NCI-H146 treated with DMSO at 0.1 percent for 48 hours (cell line): Measurements from ENCODE around the gene NEAT1.
"Not testable (repeated sequence)": the region's sequence is repeated elsewhere in the genome, so short reads cannot be mapped to it uniquely, and the experiment has no call there.

Source experiments
- DNase-seq: peaks from one replicate; lab custom pipeline; 2025; ENCODE audit not compliant: unreplicated experiment; lab: John Stamatoyannopoulos, UW

The NEAT1 gene

DNA sequence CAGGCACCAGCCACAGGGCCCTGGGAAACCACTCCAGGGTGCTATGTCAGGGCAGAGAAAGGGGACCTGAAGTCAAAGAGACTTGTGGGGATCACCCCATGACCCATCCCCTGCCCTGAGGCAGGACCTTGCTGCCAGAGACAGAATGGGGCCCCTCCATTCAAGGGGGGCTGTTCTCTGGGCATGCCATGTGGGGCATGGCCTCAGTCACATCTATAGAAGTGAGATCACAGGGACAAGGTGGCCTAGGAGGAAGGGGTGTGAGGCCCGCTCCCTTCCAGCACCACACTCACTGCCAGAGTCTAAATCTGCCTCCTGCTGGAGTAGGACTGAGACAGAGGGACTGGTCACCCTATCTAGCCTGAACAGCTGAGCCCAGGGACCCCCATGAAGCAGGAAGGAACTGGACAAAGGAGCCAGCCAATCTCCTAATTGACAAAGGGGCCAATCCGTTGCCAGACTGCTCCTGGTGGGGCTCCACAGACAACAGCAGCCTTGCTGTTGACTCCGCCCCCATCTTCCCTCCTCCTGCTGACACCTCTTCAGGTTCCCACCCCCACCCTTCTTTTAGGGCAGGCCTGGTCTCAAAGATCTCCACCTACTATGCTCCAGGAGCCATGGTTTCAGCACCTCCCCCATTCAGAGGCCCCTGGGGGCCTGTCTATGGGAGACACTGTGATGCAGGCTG, 26.0 kb downstream of the NEAT1 start:
- DNase-seq, result no peak

DNA sequence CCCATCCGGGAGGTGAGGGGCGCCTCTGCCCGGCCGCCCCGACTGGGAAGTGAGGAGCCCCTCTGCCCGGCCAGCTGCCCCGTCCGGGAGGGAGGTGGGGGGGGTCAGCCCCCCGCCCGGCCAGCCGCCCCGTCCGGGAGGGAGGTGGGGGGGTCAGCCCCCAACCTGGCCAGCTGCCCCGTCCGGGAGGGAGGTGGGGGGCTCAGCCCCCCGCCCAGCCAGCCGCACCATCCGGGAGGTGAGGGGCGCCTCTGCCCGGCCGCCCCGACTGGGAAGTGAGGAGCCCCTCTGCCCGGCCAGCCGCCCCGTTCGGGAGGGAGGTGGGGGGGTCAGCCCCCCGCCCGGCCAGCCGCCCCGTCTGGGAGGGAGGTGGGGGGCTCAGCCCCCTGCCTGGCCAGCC, 28.7 kb downstream of the NEAT1 start:
- DNase-seq, result not testable (repeated sequence)

DNA sequence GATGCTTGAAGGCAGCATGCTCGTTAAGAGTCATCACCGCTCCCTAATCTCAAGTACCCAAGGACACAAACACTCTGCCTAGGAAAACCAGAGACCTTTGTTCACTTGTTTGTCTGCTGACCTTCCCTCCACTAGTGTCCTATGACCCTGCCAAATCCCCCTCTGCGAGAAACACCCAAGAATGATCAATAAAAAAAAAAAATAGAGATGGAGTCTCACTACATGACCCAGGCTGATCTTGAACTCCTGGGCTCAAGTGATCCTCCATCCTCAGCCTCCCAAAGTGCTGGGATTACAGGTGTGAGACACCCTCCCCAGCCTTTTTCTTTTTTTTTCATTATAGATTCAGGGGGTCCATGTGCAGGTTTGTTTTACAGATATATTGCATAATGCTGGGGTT, 29.7 kb downstream of the NEAT1 start:
- DNase-seq, result not testable (repeated sequence)

DNA sequence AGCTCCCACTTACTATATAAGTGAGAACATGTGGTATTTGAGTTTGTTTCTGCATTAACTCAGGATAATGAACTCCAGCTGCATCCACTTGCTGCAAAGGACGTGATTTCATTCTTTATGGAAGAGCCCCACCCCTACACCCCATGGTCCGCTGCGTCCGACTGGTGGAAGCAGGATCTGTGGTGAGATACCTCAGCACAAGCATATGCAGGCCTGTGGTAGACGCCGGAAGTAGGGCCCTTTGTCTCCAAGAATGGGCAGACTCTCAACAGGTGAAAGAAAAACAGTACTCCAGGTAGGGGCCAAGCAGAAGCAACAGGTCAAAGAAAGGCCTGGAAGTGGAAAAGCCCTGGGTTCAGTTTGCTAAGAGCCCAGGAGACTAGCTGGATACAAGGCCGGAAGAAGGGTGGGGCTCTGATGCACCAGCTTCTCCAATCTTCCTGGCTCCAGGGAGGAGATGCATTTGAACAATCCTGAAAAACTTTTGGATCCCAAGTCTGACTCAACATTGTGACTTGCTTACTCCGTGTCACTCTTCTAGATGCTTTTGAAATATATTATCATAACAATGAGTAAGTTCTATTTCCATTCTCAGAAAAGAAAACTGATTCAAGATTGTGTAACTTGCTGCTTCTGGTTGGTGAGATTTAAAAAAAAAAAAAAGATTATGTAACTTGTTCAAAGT, 30.4 kb downstream of the NEAT1 start:
- DNase-seq, result no peak

DNA sequence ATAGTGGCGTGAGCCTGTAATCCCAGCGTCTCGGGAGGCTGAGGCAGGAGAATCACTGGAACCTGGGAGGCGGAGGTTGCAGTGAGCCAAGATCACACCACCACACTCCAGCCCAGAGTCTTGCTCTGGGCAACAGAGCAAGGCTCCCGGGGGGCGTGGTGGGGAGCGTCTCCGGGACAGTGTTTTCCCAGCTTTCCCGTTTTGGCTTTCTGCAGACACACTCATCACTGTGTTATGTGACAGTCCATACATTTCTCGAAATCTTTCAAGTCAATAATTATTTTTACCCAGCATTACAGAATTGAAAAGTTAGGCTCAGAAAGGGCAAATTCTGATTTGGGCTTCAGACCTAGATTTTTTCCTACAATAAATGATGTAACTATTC, 31.7 kb downstream of the NEAT1 start:
- no peak for DNase-seq

DNA sequence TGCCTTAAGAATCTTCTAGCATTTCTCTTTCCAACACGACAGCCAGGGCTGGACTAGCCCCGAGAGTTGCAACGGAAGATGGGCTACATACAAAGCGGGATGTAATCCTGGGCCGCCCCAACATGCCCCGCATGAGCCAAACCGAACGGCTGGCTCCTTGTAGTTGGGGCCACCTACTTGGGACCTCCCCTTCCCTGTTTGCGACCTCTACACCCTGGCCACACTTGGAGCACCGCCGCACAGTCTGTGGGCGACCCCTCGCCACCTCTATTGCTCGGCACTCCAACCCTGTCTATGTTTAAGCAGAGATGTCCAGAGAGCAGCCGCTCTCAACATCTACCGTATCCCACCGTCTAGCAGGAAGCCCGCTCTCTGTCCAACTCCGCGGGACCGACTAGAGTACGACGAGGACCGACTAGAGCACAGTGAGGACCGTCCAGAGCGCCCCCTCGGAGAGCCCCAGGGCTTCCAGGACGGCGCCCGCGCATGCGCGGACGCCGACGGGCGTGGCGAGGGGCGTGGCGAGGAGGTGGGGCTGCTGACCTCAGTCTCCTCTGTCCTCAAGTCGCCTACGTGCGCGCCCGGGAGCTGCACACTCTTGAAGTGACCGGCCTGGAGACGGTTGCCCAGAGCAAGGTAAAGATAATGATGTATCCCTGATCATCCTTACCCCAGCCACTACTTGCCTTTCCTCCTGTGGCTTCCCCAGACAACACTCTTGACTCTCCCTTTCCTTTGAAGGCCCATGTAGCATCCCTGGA, 32.3 kb downstream of the NEAT1 start:
- peak; percentile 62 for DNase-seq

DNA sequence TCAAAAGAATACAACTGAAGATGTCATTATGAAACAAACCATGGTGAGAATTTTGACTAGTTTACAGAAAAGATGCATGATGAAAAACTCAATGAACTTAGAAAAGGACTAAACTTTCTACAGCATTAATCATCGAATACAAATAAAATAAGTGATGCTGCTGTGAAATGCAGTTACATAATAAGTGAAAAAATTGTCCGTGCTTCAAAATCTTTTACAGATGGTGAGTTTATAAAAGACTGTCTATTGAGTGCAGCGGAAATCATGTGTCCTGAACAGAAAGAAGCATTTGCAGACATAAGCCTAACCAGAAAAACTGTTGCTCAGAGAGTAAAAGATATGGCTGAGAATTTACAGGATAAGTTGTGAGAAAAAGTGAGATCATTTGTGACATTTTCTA, 33.8 kb downstream of the NEAT1 start:
- no peak for DNase-seq

DNA sequence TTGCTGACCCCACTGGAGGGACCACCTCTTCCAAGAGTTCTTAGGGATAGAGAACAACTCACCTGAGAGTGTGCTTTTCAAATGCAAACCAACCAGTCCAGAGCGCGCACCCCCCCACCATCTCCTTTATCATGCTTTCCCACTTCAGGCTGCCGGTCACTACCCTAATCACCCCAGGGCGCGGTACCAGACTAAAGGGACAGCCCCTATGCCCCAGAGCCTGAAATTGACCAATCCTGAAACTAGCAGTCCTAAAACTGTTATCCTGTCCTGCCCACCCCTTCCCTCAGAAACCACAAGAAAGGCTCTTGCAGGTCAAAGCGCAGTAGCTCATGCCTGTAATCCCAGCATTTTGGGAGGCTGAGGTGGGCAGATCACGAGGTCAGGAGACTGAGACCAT, 37.0 kb downstream of the NEAT1 start:
- DNase-seq, result no peak

DNA sequence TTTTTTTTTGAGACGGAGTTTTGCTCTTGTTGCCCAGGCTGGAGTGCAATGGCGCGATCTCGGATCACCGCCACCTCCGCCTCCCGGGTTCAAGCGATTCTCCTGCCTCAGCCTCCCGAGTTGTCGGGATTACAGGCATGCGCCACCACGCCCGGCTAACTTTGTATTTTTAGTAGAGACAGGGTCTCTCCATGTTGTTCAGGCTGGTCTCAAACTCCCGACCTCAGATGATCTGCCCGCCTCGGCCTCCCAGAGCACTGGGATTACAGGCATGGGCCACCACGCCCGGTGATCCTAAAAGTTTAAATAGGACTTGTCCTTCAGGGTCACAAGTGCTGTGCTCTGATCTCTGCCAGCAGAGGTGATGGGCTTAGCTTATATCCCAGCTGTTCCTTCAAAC, 42.9 kb downstream of the NEAT1 start:
- not testable (repeated sequence) for DNase-seq

DNA sequence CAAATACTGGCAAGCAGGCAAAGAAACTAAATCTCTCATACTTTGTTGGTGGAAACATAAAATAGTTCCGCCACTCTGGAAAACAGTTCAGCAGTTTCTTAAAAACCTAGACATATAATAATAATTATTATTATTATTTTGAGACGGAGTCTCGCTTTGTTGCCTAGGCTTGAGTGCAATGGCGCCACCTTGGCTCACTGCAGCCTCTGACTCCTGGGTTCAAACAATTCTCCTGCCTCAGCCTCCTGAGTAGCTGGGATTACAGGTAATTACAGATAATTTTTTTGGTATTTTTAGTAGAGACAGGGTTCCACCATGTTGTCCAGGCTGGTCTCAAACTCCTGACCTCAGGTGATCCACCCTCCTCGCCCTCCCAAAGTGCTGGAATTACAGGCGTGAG, 44.7 kb downstream of the NEAT1 start:
- DNase-seq, result not testable (repeated sequence)

DNA sequence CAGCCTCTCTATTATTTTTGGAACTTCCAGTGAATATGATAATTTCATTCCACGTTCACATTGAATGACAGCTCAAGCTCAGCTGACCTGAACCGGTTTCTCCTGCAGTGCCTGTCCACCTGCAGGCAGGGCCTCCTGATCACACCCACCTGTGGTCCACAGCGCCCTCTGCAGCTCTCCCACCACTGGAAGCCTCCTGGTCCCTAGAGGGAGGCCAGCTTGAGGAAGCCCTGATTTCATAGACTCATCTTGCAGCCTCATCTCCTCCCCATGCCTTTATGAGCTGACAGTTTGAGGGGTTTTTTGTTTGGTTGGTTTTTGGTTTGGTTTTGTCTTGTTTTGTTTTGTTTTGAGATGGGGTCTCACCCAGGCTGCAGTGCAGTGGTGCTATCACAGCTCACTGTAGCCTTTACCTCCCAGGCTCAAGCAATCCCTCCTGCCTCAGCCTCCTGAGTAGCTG, 46.3 kb downstream of the NEAT1 start:
- DNase-seq, result peak; percentile 60

DNA sequence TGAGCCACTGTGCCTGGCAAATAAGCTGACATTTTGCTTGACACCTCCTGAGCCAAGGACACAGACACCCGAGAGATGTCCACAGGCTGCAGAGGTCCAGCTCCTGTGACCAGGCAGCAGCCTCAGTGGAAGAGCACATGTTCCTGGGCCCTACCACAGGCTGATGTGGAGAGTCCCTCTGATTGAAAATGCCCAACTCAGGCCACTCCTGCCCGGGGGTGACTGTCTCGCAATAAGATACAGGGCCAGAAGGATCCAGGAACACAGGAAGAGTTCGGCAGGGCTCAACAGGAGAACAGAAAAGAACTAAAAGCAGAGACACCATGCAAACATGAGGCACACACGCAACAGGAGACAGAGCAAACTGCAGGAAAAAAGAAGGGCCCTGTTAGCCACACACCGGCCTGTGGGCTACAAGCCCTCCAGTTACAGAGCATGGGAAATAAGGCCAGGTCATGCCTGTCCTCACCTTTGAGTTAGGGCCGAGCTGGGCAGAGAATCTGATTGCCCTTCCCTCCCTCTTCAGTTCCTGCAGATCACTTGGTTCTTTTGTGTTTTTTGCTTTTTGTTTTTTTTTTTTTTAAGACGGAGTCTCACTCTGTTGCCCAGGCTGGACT, 47.9 kb downstream of the NEAT1 start:
- no peak for DNase-seq

DNA sequence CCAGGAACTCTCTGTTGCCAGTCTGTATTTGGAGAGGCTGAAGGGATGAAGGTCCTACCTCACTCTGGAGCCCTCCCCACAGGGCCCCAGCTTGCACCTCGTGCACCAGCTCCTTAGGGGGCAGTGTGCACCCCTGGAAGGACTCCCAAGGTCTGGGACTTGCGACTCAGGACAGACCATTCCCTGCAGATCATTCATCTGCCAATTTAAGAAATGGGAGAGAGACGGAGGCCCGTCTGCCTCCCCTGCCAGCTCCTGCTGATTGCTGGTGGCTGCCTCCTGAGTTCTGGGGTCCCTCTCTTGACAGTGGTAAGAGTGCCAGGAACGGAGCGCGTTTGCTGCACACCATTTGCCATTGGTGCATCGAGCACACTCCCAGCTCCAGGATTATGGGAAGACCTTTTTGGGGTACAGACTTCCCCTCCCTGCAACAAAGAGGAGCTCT, 48.9 kb downstream of the NEAT1 start:
- no peak for DNase-seq

DNA sequence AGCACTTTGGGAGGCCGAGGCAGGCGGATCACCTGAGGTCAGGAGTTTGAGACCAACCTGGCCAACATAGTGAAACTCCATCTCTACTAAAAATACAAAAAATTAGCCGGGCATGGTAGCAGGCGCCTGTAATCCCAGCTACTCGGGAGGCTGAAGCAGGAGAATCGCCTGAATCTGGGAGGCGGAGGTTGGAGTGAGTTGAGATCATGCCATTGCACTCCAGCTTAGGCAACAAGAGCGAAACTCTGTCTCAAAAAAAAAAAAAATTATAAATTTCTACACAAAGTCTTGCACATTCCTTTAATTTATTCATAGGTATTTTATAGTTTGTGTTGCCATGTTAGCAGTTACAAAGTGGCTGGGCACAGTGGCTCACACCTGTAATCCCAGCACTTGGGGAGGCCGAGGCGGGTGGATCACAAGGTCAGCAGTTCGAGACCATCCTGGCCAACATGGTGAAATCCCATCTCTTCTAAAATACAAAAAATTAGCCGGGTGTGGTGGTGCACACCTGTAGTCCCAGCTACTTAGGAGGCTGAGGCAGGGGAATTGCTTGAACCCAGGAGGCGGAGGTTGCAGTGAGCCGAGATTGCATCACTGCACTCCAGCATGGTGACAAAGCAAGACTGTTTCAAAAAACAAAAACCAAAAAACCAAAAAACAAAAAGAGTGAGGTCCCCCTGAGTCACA, 50.1 kb downstream of the NEAT1 start:
- not testable (repeated sequence) for DNase-seq

DNA sequence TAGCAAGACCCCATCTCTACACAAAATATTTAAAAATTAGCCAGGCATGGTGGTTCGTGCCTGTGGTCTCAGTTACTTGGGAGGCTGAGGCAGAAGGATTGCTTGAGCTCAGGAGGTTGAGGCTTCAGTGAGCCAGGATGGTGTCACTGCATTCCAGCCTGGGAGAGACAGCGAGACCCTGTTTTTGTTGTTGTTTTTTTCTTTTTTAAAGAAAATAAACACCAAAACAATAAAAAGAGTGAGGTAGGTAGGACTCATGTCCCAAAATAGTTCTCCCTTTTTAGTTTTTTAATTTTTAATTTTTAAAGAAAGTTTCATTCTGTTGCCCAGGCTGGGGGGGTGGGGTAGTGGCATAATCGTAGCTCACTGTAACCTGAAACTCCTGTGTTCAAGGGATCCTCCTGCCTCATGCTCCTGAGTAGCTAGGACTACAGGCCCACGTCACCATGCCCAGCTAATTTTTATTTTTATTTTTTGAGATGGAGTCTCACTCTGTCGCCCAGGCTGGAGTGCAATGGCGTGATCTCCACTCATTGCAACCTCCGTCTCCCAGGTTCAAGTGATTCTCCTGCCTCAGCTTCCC, 50.8 kb downstream of the NEAT1 start:
- DNase-seq, result no peak

DNA sequence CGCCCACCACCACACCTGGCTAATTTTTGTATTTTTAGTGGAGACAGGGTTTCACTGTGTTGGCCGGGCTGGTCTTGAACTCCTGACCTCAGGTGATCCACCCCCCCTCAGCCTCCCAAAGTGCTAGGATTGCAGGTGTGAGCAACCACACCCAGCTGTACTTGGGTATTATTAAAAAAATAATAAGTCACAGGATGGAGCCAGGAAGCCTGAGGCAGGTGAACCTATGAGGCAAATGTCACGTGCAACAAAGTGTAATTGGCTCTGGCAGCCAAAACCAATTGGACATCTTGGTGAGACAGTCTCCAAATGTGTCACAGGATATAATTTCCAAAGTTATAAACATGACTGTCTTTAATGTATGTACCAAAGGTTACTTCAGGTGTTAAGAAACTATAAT, 52.3 kb downstream of the NEAT1 start:
- DNase-seq, result peak; percentile 69

DNA sequence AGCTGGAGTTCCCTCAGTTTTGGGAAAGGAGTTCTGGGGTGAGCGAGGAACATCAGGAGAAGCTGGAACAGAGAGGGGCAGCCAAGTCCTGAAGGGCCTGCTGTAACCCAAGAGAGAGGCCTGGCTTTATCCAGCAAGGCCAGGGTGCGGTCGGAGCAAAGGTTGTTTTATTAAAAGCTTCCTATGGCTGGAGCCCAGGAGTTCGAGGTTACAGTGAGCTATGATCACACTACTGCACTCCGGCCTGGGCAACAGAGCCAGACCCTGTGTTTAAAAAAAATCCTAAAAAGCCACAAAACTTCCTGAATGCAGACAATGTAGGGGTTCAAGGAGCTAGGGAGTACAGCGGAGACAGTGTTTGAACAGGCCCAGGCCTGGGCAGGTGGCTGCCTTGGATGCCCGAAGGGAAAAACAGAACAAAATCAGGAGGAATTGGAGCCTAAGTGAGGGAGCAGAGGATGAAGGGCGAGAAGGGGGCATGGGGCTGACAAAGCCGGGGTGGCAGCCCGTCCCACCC, 54.1 kb downstream of the NEAT1 start:
- DNase-seq, result no peak

DNA sequence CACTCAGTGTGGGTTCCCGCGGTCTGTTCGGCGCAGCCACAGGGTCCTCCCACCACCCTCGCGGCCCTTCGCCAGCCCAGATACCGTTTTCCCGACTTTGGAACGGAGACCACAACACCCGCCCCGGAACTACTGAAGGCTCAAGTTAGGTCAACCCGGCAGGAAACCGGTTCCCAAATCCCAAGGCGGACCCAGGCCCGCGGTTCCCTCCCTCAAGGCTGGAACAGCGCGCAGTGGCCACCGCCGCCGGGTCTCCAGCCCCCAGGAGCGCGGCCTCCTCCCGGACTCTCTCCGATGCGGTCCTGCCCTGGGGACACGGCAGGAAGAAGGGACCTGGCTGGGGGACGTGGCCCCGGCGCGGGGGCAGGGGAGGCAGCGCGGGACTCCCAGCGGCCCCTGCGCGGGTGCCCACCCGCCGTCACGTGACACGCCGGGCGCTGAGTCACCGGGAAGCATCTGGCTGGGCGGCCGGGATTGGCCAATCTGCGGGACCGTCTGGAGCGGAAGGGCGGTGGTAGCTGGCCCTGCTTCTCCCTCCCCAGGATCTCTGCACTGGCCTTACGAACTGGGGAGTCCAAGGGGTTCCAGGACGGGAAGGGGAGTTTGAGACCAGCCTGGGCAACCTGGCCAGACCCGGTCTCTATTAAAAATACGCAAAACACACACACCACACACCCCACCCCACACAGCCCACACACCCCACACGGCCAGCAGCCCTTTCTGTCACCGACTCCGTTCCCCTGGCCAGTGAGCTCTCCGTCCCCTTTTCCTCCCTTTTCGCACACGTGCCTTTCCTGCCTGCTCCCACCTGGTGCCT, 54.8 kb downstream of the NEAT1 start:
- peak; percentile 89 for DNase-seq

DNA sequence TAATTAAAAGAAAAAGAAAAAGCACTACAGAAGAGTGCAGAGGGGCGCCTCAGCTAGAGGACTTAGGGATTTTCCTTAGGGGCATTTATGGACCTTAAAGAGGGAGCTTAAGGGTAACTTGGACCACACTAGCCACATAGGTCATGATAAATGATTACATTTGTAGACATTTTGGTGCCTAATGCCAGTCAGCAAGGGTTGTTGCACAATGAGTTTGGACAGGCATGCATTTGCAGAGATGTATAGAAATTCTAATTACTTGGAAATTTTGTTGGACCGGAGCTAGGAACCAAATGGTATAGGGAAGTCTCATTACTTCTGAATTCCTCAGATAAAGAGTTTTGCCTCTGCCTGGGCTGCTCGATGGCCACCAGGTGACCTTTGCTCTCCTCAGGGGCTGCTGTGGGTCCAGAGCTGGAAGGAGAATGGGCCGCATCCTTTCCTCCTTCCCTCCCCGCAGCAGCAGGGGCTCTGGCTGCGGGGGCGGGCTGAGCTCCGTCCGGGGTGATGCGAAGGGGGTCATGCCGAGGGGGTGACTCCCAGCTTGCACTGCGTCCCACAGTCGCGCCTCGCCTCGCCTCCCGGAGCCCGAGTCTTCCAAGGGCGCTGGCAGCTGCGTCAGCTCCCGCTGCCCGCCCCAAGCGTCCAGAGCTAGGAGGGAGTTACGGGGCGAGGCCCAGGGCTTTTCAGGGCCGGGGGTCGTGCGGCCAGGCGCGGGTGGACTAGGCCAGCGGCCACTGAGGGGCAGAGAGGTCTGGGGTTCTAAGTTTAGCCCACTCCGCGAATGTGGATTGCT, 56.0 kb downstream of the NEAT1 start:
- no peak for DNase-seq
